Measurements from ENCODE around the gene DIP2C. TPM values are rescaled to one million over a fixed set of nuclear protein-coding genes. Genes with fewer than 3 reads are reported as not detected.
"Not testable (repeated sequence)": the region's sequence is repeated elsewhere in the genome, so short reads cannot be mapped to it uniquely, and the experiment has no call there.

The DIP2C gene
- total RNA-seq, 1 donor from 2014 or later = 2.5 TPM

DNA sequence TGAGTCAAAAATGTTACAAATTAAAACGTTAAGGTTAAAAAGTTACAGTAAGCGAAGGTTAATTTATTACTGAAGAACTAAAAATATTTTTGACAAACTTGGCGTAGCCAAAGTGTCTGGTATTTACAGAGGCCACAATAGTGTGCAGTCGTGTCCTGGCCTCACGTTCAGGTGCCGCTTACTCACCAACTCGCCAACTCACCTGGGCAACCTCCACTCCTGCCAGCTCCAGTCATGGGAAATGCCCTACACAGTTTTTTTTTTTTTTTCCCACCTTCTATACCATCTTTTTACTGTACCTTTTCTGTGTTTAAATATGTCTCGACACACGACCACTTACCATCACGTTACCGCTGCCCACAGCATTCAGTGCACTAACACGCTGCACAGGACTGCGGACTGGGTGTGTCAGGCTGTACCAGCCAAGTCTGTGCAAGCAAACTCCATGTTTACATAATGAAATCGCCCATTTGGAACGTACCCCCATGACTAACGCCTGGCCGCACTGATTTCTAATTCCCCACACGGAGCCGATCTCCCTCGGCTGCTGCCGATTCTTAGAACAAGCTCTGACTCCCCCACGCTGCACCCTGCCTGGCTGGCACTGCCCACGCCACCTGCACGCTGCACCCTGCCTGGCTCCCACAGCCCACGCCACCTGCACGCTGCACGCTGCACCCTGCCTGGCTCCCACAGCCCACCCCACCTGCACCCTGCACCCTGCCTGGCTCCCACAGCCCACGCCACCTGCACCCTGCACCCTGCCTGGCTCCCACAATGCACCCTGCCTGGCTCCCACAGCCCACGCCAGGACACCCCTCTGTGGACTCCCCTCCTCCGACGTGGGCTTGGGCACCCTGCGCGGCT is 351.1 kb downstream of the DIP2C start:
- intact Hi-C loops (cut with micrococcal nuclease) = no loop called here

DNA sequence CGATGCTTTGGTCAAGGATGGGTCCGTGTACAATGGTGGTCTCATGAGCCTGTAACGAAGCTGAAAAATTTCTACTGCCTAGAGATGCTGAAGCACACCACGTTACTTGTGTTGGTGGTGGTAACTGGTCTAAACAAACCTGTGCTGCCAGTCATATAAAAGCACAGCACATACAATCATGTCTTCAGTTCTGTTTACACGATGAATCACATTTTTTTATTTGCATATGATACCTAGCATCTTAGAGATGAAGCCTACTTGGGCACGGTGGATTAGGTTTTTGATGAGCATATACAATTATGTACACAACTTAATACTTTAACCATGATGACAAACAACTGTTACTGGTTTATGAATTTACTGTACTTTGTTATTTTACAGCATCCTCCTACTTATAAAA is 353.2 kb downstream of the DIP2C start:
- intact Hi-C loops (cut with micrococcal nuclease) = no loop called here

DNA sequence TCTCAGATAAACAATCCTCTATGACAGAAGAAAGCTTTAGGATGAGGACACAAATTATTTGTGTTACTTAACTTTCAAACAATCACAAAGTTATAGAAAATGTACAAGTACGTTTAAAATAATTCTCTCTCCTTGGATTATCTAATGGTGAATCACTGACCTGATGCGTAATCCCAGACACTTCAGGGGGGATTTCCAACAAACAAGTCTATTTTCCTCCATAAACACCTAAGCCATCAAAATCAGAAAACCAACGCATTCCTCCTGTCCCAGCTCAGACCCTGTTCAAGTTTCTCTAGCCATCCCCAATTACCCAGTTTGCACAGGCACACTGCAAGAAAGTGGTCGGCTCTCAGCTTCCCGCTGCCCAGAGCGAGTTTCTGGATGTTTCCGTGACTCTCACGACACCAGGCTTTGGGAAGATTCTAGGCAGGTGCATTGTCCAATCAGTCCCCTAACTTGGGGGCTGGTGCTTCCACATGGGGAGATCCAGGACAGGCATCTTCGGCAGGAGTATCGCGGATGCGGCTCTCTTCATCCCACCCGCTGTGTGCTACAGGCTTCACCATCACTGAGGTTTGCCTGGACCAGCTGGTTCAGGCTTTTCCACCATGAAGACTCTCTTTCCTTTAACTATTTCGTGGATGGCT is 354.2 kb downstream of the DIP2C start:
- intact Hi-C loops (cut with micrococcal nuclease) = no loop called here

DNA sequence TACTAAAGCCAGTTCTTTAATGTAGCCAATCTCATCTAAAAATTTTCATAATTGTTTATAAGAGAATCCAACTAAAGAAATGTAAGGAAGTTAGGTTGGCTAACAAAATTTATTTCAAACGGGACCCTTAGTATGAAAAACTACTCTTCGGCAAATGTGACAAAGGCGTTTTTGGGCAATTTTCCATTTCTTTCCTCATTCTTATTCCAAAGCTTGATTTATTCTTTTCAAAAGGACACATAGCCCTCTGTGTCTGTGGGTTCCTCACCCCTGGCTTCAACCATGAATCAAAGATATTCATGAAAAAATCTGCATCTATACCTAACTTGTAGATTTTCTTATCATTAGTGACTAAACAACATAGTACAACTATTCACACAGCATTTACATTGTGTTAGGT is 358.3 kb downstream of the DIP2C start:
- intact Hi-C loops (cut with micrococcal nuclease) = no loop called here

DNA sequence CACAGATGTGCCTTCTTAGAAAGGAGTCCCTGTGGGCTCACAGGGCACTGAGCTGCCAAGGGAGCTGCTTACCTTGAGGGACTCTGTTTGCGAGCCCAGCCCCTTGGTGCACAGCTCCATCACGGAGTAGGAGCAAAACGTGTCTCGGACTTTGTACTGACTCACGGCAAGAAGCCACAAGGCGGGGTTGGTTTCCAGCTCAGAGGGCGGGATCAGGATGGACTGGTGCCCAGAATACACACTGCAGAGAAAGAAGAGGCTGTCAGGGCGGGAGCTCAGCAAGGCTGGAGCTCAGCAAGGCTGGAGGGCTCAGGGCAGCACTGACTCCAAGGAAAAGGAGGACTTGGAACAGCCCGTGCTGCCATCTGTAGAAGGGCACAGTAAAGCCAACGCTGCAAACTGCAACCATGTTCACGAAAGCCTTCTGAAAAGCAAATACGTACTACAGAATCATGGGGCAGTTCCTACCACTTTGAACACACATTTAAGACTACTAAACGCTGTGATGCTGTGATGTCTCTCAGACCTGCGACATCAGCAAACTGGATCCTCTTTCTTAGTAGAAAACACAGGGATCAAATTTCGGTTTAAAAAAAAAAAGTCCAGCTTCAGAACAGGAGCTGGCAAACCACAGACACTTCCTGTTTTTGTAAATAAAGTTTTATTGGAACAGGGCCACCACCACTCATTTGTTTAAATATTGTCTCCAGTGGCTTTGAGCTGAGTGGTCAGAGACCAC is 359.9 kb downstream of the DIP2C start:
- intact Hi-C loops (cut with micrococcal nuclease) = no loop called here

DNA sequence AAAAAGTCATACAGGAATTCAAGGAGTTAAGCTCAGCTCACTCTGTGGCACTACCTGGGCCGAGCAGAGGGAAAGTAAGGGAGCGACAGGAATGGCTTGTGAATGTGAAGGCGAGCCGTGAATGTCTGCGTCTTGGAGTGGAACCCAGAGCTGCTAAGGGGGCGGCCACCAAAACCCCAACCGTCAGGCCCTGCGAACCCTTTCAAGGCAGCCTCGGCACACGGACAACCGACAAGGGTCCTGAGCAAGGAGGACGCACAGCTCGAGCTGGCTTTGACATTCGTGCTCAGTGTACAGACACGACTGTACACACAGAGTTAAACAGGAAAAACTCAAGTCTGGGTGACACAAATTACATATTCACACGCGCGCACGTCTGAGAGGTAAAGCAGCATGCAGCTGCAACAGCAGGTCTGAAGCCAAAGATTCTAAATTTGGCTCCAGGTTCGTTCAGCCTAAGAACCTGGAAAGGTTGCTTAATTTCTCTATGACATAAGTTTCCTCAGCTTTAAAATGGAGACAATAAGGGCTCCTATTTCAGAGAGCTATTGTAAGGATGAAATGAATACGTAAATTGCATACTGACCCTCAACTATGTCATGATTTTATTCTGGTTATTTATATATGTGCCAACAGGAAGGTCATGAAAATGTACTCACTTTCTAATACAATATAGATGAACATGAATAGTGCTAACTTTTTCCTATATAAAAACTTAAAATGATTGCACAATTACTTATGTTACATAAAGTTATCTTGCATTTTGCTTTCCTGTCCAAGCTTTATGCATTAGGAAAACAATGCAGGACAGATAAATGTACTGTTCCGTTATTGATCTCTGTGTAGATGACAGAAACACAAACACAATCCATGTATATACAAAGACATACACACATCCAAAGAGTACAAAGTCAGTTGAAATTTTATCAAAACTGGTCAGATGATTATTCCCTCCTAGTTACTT is 361.3 kb downstream of the DIP2C start:
- intact Hi-C loops (cut with micrococcal nuclease) = no loop called here

DNA sequence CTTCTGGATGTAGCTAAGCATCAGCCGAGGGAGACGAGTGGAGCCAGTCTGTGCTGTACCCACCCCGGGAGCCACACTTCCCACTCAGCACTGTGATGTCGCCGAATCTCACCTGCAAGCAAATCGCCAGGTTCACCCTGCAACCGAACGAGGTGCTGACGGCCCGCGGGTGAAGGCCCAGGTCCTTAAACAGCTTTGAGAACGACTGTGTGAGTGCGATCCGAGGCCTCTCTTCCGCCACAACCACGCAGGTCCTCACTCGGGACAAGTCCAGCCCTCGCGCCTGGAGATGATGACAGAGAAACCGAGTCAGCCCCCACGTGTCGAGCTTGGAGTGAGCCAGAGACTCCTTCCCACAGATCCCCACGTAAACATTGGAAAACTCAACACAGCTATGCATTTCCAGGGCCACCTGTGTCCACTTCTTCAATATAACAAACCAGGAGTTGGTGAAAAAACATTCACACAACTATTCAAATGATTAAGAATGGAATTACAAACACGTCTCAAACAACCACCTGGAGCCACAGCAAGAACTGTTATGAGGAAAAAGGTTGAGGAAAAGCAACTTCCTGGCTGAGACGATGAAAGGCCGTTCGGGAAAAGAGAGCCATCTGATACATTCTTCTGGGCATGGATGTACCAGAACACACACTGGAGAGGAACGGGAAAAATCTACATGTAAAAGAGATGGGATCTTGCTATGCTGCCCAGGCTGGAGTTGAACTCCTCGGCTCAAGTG is 362.4 kb downstream of the DIP2C start:
- intact Hi-C loops (cut with micrococcal nuclease) = no loop called here

DNA sequence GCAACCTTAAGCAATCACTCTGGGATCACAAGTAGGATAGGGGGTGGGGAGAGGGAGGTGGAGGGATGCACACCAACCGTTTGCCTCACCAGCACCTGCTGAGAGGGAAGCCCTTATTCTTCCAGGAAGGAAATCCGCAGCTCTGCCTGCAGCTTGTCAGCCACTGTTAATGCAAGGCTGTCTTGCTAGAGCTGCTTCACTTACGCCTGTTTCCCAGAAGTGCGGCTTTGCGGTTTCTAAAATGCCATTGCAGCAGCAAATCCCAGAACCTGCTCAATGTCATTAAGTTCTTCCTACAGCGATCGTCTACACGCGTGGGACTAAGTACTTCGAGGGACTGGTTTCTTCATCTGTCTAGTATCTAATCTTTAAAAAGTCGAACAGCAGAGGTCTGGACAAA is 363.1 kb downstream of the DIP2C start:
- intact Hi-C loops (cut with micrococcal nuclease) = no loop called here

DNA sequence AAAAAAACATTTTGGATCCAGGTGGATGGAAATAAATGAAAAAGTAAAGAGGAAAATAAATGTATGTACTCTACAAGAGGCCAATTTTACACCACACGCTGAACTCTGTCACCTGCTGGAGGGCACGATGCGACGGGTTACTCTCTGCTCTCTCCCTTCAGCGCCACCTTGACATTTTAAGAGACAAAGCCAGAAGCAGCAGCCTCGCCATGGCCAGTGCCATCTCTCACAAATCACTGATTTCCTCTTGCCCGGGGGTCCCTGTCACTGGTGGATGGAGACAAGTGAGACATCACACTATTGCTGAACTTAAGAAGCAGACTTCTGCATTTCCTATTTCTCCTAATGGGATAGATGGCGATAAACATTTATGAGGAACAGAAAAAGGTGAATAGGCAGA is 364.2 kb downstream of the DIP2C start:
- intact Hi-C loops (cut with micrococcal nuclease) = no loop called here

DNA sequence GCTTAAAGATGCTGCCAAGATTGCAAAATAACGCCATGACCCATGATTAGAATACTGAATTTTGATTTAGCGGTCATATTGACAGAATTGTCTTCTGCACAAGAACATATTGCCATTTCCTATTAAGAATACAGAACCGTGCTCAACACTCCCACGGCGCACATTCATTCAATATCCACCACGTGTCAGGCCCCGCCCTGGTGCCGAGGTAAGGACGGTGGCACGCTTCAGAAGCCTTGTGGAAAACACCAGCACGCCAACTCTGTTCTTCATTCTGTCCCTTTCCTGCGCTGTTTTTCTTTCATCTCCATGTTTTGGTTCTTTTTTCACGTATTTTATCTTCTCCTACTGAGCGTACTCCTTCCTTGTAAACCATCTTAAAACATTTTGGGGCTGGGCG is 364.9 kb downstream of the DIP2C start:
- intact Hi-C loops (cut with micrococcal nuclease) = no loop called here

DNA sequence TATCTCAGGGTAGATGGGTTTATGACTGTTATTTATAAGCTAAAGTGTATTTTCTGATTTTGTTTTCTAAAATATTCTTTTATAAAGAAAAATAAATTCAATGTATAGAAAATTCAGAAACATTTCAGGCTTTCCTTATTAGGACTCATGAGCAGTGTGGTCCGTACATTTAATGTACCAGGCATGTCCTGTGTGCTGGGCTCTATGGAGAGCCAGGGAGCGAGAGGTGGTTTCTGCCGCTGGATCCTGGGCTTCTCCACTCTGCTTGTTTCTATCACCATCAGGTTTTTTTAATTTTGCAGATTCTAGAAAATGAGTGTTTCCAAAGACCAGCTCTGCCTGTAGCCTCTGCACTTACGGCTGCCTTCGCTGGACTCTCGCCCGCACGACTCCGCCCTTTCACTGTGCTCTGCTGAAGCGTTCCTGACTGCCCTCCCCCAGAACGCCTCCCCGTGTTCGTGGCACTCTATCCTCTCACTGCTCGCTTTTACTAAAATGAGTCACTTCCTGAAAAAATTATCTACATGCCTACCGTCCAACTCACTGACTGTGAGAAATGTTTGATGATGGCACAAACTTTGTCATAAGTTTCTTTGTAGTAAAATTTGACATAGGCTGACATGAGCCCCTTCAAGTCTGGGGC is 365.7 kb downstream of the DIP2C start:
- intact Hi-C loops (cut with micrococcal nuclease) = no loop called here

DNA sequence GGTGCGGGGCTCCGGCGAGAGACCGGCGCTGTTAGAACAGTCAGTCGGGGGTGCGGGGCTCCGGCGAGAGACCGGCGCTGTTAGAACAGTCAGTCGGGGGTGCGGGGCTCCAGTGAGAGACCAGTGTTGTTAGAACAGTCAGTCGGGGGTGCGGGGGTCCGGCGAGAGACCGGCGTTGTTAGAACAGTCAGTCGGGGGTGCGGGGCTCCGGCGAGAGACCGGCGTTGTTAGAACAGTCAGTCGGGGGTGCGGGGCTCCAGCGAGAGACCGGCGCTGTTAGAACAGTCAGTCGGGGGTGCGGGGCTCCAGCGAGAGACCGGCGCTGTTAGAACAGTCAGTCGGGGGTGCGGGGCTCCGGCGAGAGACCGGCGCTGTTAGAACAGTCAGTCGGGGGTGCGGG is 366.4 kb downstream of the DIP2C start:
- intact Hi-C loops (cut with micrococcal nuclease) = not testable (repeated sequence)

DNA sequence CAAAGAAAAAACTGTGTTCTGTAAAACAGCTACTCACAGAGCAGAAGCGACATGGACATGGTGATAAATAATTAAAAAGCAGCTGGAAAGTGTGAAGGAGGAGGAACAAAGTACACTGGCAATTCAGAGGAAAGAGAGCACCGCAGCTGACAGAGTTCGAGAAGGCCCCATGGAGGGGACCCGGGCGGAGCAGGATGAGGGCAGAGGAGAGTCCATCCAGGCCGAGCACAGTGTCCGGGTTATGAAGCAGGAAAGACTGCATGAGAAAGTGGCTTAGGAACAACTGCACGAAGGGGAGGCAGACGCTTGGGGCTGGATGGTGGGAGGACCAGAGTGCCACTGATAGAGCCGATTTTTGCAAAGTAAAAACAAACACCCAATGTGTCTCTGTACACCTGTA is 368.7 kb downstream of the DIP2C start:
- intact Hi-C loops (cut with micrococcal nuclease) = no loop called here

DNA sequence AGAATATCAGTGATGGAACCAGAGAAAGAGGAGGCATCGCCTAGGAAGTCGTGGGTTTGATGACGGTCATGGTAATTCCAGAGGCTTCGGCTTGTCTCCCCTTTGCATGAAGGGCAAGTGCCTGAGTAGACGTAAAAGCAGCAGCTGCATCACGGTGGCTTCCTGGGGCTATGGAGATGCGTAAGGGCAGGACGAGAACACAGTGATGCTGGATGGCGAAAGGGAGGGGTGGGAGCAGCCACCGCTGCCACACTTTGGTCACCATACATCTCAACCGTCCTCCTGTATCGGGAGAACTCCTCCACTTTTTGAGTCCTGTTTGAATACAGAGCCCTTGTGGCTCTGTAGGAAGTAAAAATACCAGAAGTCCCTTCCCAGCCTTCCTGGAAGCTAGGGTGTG is 371.5 kb downstream of the DIP2C start:
- intact Hi-C loops (cut with micrococcal nuclease) = no loop called here

DNA sequence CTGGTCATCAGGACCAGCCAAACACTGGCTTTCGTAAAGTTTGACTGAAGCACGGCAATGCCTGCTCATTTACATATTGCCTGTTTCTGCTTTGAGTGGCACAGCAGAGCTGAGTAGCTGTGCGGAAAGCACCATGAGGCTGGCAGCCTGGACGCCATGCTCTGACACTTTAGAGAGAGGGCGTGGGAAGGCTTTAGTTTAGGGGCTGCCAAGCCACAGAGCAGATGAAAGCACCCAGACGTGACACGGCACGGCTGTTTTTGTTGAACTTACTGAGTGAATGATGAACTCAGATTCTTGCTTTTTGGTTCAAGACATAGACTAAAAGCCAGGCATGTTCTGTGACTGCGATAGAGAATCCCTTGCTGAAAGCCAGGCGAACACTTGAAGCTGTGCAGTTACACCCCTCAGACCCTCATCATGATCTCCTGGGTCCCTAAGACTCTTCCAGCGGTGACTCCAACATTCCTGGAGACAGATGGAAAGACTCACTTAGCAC is 372.1 kb downstream of the DIP2C start:
- intact Hi-C loops (cut with micrococcal nuclease) = no loop called here

DNA sequence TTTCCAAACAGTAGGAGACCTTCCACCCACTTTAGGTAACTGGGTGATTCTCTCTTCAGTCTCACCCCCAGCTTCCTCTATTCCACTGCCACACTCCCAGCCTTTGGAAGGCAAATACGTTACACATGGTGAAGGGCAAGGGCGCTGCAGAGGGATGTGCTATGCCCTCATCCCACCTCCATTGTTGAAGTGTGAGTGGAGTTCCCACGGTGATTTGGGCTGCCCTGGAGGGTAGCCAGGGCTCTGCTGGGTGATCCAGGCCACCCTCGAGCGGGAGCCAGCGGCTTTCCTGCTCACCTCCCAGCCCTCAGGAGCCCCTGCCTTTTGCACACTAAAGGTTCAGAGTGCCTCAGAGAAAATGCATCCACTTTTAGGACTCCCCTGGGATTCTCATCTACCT is 373.1 kb downstream of the DIP2C start:
- intact Hi-C loops (cut with micrococcal nuclease) = no loop called here

DNA sequence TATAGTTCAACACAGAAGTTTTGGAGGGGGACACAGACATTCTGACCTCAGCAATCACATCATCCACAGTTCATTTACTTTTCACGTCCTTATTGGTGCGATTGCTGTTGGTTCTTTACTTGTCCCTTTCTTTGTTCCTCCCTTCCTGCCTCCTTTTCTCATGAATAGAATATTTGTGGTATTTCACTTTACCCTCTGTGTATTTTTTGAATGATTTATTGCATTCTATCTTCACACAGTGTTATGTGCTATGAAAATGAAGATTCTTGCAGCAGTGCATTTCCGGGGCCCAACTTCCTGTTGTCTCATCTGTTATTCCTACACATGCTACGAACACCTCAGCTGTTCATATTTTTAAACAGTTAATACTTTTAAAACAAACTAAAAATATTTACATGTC is 374.6 kb downstream of the DIP2C start:
- intact Hi-C loops (cut with micrococcal nuclease) = no loop called here

DNA sequence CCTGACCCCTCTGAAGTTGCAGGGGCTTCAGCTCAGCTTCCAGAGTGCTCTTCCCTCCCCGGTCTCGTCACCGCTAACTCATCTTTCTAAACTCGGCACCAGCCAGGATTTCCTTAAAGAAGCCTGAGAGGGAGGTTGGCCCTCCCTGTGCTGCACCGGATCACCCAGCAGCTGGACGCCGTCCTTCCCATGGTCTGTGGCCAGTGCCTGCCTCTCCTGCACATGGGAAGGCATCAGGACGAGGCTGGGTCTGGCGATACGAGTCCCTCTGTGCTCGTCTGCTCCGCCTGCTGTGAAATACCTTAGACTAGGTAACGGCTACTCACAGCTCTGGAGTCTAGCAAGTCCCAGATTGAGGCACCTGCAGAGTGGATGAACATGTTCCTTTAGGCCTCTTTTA is 375.1 kb downstream of the DIP2C start:
- intact Hi-C loops (cut with micrococcal nuclease) = no loop called here

DNA sequence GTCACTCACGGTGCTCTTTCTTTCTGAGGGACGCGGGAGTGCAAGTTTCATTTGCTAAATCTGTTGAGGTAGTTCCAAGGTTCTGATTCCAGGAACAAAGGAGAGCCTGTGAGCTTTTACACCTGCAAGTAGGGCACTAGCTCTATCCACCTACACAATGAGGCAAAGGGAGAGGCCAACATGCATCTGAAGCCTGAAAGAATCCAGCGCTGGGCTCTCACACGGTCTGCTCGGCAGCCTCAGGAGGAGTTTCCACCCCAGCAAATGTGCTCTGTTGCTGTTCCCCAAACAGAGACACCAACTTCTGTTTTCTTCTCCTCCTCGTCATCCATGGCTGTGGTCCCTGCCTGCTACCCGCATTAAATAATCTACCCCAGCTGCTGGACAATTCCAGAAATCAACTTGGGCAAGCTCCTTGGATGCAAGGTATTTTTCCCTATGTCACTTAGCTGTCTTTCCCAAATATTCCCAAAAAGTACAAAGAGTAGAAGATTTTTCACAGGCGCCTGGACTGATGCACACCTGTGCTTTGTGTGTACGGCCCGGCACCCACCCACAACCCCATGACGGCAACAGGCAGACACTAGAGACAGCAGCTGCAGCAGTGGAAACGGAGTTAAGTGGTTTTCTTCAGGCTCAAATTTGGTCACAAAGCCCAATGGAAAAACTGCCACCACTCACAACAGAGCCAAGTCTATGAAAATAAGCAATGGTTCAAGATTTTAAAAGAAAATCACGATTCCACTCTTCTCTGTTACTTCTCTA is 377.4 kb downstream of the DIP2C start:
- intact Hi-C loops (cut with micrococcal nuclease) = no loop called here
